GM12892 (cell line): Measurements from ENCODE around the gene POU2F2.

Source experiments
- POLR2A ChIP-seq: IDR thresholded peaks from 2 replicates; pipeline ENCODE4 v1.6.1; 2011; ENCODE audit warnings: low read depth, low read length, control low read depth
- POLR2AphosphoS5 ChIP-seq: IDR thresholded peaks from 2 replicates; pipeline ENCODE4 v1.6.1; 2011; ENCODE audit warnings: low read depth, low read length, control low read depth
- TAF1 ChIP-seq: IDR thresholded peaks from 2 replicates; pipeline ENCODE4 v1.6.1; 2011; ENCODE audit warnings: low read depth, mild to moderate bottlenecking, control low read depth, low read length, borderline replicate concordance

GRCh38 chr19:42098781-42099180 lies 33.5 kb downstream of the POU2F2 start:
- TF ChIP-seq POLR2A (no peak), POLR2AphosphoS5 (no peak), TAF1 (no peak)
